Measurements from ENCODE around the gene PHACTR3.

PHACTR3 gene

DNA sequence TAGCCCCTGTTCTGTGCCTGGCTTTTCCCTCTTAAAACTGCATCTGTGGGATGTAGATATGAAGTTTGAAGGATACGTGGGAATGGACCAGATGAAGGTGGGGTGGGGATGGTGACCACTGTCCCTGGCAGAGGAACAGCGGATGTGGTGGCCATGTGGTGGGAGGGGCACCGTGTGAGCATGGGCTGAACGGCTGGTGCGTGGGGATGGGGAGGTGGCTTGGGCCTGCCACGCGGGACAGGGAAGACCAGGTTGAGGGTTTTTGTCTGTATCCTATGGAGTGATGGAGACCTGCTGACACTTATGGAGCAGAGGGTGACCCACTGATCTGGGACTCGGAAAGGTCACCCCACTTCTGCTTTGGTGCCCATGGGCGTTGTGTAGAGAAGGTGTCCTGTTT, 19.2 kb downstream of the PHACTR3 start:
- DNase-seq = no peak

DNA sequence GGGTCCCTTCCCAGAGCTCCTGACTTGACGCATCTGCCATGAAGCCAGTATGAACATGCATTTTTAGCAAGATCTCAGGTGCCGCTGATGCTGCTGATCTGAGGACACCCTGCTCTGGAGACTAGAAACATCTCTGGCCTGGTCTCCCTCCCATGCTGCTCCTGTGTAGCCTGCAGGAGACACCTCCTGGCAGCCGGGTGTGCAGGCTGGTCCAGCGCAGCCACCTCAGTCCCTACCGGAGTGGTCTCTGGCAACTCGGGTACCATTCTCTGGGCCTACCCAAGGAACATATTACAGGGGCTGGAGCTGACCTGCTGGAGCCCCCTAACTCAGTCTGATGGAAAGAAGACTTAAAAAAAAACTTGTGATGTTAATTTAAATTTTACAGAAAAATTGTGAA, 20.1 kb downstream of the PHACTR3 start:
- no peak for DNase-seq

DNA sequence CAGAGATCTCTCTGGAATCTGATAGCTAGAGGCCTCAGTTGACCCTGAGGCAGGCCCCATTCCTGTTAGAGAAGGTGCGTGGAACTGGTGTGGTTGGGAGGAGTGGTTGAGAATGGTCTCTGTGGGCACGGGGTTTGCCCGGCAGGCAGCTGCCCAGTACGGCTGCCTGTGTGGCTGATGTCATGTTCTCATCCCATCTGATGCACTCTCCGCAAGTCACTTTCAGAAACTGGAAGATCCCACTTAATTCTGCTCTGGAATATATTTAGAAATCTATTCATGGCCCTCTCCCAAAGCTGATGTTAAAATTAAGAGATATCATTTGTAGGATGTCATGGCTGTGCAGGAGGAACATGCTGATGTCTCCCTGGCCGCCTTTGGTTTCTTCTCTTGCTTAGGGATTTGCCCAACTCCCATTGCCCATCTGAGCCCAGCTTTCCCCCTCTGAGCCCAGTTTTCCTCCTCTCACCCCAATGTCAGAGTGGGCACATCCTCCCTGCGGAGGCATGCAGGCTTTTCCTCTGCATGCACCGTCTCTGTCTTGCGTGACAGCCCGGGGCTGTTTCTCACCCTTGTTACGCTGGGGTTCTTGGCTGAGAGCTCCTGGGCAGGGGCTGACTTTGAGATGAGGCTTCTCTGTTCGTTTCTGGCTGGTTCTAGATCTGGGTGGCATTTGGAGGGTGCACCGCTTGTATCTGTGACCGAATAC, 21.0 kb downstream of the PHACTR3 start:
- DNase-seq = no peak

DNA sequence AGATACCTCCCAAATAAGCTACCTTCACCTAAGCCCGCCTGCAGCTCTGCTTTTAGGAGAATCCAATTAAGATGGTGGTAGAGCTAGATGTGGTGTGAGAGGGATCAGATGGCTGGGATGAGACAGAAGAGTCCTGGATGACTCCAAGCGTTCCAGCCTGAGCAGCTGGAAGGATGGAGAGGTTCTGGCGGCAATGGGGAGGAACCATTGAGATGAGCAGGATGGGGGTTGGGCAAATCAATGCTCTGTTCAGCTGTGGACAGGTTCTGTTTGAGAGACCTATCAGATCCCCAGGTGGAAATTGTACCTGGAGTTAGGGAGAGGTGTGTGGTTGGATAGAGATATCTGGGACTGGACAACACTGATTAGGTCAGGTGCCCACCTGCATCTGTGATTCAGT, 23.0 kb downstream of the PHACTR3 start:
- DNase-seq = no peak

DNA sequence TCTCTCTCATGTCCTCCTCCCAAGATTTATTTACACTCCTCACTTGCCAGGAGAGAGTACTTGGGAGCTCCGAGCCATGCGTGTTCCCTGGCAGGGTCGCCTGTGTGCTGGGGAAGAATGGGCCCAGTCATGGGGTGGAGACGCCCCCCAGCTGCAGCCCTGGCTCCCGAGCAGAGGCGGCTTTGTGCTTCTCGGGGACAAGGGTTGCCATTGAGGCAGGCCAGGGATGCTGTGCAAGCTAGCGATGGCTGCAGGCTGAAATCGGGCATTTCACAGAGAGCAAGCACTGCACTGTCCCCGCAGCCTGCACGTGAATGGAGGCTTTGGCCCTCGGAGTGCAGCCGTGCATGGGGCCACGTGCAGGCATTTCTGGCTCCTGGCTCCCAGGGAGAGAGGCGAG, 23.8 kb downstream of the PHACTR3 start:
- no peak for DNase-seq

GRCh38 chr20:59629141-59630045, 25.1 kb downstream of the PHACTR3 start:
- DNase-seq = no peak

GRCh38 chr20:59630526-59630925, 26.2 kb downstream of the PHACTR3 start:
- DNase-seq = no peak

DNA sequence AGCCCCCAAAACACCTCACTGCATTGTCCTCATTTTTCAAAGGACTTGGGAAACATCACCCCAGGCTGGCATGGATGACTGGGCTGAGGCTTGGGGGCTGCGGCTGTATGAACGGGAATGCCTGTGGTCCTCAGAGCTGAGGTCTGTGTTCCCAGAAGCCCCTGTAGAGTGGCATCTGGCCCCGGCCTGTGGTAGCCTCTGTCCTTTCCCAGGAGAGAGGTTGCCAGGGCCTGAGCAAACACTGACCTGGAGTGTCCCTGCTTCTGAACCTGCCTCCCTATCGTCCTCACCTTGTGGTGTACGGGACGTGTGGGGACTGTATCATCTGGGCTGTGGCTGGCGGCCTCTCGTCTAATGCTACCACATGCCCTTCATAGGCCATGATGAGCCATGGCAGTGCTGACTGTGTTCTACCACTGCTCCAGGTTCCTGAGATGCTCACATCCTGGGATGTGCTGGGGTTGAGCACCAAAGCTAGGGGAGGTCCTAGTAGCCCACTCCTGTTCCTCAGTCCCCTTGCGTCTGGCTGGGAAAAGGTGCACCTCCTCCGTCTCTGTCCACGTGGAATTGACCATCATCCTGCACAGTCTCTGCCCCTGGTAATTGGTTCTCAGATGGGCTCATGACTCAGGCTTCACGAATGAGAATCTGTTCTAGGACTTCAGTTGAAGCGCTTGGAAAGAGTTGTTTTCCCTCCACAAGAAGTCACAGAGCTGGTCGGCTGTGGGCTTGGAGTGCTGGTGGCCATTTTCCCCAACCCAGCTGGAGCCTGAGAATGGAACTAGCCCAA, 27.6 kb downstream of the PHACTR3 start:
- DNase-seq = no peak

GRCh38 chr20:59632541-59633113, 28.3 kb downstream of the PHACTR3 start:
- no peak for DNase-seq

DNA sequence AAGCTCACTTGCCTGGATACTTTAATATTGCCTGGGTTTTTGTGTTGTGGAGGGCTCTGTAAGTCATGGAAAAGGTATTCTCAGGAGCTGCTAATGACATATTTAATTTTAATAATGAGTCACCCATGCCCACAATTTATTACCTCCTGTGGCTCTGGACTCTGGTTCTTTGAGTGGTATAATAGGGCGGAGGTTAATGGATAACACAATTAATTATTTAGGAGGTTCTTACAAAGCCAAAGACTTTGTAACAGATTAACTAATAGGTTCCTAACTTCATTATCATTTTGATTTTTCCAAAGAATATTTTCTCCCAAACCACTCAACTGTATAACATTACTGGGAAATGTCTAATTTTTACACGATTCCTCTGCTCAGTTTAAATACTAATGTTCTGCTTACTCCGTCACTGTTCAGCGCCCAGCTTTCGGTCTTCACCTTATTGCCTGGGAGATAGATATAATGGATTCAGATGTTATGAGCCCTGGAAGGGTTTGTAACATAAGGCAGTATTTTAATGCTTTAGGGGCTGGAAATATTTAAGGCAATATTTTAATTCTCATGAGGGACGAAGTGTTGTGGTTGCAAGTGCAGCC, 29.4 kb downstream of the PHACTR3 start:
- no peak for DNase-seq

GRCh38 chr20:59634435-59635005, 30.2 kb downstream of the PHACTR3 start:
- no peak for DNase-seq

DNA sequence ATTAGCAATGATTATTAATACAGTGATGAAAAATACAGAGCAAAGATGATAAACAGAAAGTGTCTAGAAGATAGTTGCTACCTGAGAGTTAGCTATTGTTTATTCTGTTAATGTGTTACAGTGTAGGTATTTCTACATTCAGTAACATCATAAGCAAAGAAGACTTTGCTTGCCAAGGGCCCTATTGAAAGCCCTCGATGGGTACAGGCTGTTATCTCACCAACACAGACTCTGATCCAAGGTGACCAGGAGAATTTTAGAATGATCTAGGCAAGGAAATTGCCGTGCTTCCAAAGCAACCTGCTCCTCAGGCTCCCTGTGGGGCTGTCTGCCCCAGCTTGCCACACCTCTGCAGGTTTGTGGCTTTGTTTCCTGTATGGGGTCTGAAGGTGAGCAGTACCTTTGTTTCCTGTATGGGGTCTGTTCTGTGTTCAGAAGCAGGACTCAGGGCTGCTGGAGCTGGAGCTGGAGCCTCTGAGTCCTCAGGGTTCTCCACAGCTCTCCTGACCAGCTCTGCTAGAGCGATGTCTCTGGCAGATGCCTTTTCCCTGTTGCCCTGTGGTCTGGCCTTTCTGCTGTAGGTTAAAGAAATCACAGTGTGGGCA, 32.5 kb downstream of the PHACTR3 start:
- DNase-seq = no peak

DNA sequence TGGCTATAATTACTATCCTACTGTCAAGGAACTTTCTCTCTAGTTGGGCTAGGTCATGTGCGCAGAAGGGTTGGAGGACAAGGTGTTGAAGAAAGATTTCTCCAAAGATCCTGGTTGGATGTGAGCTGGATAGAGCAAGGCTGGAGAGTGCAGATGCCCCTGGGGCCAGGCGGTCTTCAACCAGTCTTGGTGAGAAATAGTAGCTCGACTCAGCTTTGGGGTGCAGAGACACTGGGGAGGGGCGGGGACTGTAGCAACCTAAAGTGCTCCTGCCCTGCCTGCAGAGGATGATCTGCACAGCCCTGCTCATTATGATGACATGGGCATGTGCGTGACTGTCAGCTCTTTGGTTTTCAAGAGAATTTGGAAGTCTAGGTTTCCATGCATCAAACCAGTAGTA, 35.9 kb downstream of the PHACTR3 start:
- no peak for DNase-seq

DNA sequence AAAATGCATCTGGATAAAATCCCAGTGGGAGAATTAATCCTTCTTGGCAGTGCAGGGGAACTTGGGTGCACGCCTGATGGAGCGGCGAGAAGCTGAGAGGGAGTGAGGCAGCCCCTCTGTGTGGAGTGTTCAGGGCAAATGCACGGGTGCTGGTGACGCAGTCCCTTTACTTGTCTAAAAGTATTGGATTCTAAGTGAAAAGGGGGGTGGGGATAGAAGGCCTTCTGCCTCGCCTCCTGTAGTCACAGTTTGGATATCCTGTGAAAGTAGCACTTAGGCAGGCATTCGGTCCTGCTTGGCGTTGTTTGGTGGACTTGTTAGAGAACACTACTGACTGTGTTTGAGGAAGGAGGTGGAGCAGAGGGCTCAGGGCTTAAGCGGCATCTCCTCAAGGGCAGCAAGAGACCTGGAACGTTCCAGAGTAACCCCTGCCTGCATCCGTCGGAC, 39.3 kb downstream of the PHACTR3 start:
- no peak for DNase-seq

GRCh38 chr20:59644371-59644939, 40.1 kb downstream of the PHACTR3 start:
- no peak for DNase-seq

GRCh38 chr20:59645271-59645670, 40.9 kb downstream of the PHACTR3 start:
- DNase-seq = no peak

- no peak for DNase-seq
Observed at GRCh38 chr20:59645761-59646171, 41.4 kb downstream of the PHACTR3 start.

- DNase-seq = no peak
Observed at GRCh38 chr20:59646487-59646886, 42.1 kb downstream of the PHACTR3 start.

DNA sequence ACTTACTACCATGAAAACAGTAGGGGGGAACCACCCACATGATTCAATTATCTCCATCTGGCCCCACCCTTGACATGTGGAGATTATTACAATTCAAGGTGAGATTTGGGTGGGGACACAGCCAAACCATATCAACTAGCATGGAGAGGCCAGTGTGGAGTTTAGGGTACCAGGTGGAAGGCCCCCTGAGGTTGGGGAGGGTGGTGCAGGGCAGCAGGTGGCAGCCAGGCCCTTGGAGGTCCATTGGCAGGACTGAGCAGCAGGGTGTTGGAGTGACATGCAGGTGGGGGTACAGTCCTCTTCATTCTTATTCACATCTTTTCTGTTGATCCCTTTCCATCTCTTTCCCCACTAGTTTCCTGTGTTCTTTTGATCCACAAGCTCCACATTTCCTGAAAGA, 42.9 kb downstream of the PHACTR3 start:
- no peak for DNase-seq

GRCh38 chr20:59648466-59649070, 44.2 kb downstream of the PHACTR3 start:
- DNase-seq = no peak

DNA sequence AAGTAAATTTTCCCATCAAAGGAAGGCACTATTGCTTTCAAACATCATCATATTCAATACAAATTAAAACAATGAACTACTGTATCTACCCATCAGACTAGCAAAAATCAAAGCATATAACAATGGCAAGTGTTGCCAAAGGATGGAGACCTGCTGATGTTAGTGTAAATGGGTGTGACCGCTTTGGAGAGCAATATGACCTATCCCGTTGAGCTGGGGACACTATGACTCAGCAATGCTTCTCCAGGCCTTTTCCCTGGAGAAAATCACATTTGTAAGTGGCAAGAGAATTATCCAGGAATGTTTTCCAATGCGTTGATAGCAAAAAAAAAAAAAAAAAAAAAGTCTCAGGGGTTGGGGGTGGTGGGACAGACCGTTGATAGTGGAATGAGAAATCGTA, 46.1 kb downstream of the PHACTR3 start:
- no peak for DNase-seq

Data from NCI-H2107 (cell line).